GM12864 (cell line): ENCODE measurements around the gene ZDHHC14.

ENCODE experiments used
- DNase-seq: peaks from one replicate; pipeline ENCODE4 v3.0.0-alpha.2; 2011; ENCODE audit warnings: low read depth
- H3K4me3 ChIP-seq: 2 replicates; pipeline ENCODE4 v1.5.1; 2011; ENCODE audit warnings: mild to moderate bottlenecking, low read depth, low read length, control low read depth
- TF ChIP-seq, protein P1 (sequence below): IDR thresholded peaks from 2 replicates; pipeline ENCODE4 v1.5.1; 2011; ENCODE audit warnings: low read depth, mild to moderate bottlenecking, moderate library complexity, low read length, control low read depth, inconsistent platforms; ENCODE audit errors: missing control alignments

ZDHHC14 gene

DNA sequence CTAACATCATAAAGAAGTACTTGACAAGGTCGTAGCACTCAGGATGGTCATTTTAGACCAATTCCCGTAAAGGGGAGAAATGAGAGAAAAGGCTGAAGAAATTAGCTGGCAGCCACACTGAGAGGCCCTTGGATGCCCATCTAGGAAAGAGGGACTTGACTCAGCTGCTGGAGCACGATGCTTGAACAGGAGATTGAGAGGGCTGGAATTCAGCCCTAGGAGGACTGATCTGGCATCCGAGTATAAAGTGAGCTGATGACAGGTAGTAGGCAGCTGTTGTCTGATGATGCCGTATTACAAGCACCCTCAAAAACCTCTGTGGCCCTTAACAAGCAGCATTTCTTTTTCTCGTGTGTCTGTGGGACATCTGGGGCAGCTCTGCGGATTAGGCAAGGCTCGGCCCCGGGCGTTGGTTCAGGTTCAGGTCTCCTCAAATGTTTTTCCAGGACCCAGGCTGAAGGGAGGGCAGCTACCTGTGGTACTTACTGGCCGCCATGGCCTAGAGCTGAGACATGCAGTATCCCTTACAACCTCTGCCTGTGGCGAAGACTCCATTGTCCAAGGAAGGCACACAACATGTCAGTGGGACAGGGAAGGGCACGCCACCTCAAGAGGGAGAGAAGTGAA lies 222.4 kb downstream of the ZDHHC14 start:
- no peak overlapping the region for H3K4me3 ChIP-seq
- TF ChIP-seq, protein P1, sequence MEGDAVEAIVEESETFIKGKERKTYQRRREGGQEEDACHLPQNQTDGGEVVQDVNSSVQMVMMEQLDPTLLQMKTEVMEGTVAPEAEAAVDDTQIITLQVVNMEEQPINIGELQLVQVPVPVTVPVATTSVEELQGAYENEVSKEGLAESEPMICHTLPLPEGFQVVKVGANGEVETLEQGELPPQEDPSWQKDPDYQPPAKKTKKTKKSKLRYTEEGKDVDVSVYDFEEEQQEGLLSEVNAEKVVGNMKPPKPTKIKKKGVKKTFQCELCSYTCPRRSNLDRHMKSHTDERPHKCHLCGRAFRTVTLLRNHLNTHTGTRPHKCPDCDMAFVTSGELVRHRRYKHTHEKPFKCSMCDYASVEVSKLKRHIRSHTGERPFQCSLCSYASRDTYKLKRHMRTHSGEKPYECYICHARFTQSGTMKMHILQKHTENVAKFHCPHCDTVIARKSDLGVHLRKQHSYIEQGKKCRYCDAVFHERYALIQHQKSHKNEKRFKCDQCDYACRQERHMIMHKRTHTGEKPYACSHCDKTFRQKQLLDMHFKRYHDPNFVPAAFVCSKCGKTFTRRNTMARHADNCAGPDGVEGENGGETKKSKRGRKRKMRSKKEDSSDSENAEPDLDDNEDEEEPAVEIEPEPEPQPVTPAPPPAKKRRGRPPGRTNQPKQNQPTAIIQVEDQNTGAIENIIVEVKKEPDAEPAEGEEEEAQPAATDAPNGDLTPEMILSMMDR = no peak
- no peak for DNase-seq

- H3K4me3 ChIP-seq = no peak overlapping the region
- DNase-seq = no peak
- TF ChIP-seq, protein P1 = no peak
Measured at GRCh38 chr6:157603971-157604370, 223.0 kb downstream of the ZDHHC14 start.

GRCh38 chr6:157604816-157605215 lies 223.8 kb downstream of the ZDHHC14 start:
- DNase-seq = no peak
- TF ChIP-seq, protein P1 = no peak
- H3K4me3 ChIP-seq = no peak overlapping the region

DNA sequence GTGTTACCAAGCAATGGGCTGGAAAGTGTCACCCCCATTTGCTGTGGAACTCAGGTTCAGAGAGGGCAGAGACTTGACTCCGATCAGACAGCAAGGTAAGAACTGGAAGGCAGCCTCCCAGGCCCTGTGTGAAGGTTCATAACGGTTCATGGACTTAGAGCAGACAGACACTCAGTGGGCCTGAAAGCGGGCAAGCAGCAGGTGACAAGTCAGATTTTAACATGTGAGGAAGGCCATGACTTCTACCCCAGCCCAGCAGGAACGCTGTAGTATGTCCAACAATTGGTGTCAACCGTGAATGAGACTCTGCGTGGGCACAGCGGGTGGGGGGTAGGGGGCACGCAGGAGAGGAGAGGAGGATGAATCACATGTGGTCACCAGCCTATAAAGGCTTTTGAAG lies 224.5 kb downstream of the ZDHHC14 start:
- DNase-seq = no peak
- TF ChIP-seq, protein P1 = no peak
- no peak overlapping the region for H3K4me3 ChIP-seq

- no peak overlapping the region for H3K4me3 ChIP-seq
- DNase-seq = no peak
- TF ChIP-seq, protein P1 = no peak
Measured at GRCh38 chr6:157606516-157606915, 225.5 kb downstream of the ZDHHC14 start.

GRCh38 chr6:157607317-157608109 lies 226.5 kb downstream of the ZDHHC14 start:
- H3K4me3 ChIP-seq = no peak overlapping the region
- TF ChIP-seq, protein P1 = no peak

More at GRCh38 chr6:157607317-157608109, 226.5 kb downstream of the ZDHHC14 start:
- DNase-seq = peak; percentile 41
